Vagina (tissue), 2 donors: ENCODE results near the gene COX7A2L.
A peak's percentile ranks its signal among the peaks of the same experiment; 100 is the strongest.

Experiments used
- CTCF ChIP-seq, 3 experiments: fragments of 450-650 bp in 2 of 3; fragments of 200-600 bp in 1 of 3; sonication (generic) in 1 of 3; IDR thresholded peaks; one replicate each; pipeline ENCODE4 v1.5.1; 2017 to 2019; ENCODE audit warnings: antibody characterized with exemption in 3 of 3, mild to moderate bottlenecking in 2 of 3, moderate library complexity in 2 of 3
- POLR2A ChIP-seq, 2 donors: fragments of 450-650 bp; IDR thresholded peaks; one replicate each; pipeline ENCODE4 v1.6.1; 2017; ENCODE audit warnings: antibody characterized with exemption in 2 of 2, mild to moderate bottlenecking in 2 of 2, moderate library complexity in 2 of 2
- POLR2AphosphoS5 ChIP-seq, 2 donors: sonication (generic); formaldehyde crosslinking; IDR thresholded peaks; one replicate each; pipeline ENCODE4 v1.9.0; 2017; ENCODE audit warnings: antibody characterized with exemption in 2 of 2, mild to moderate bottlenecking in 2 of 2, low read depth in 1 of 2; ENCODE audit not compliant: insufficient read depth in 1 of 2

DNA sequence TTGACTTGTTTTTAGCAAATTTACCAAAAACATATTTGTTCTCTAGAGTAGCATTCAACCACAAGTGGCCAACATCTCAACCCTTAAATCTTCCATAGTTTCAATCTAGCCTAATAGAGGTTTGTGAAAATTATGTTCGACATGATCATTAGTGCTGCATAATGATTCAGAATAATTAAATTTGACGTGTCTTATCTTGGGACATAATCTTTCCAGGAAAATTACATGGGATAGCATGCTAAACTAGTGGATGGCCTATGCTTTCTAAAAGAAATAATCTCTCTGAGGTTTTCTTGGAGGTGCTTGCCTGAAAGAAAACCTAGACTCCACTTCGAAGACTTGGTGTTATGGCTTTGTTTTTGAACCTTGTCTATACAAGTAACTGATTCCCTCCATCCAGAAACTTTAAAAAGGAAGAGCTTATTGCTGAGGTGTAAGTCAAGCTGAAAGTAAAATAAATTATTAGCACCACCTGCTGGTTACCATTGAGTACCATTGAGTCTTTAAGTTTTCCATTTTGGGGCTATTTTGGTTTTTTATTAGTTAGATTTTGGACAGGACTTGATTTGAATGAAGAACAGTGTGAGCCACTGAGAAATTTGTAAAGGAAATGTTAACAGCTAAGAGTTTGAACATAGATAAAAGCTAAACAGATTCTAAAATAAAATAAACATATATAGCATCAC is 32.7 kb downstream of the COX7A2L start:
- peak in 2 of 3 experiments; percentile 51 to 55 for TF ChIP-seq CTCF (IDR thresholded peaks at IDR 0.05)
- no peak for TF ChIP-seq POLR2A (IDR thresholded peaks at IDR 0.05)
- TF ChIP-seq POLR2AphosphoS5 (IDR thresholded peaks at IDR 0.05; ENCODE audit: insufficient read depth in 1 of 2, low read depth in 1 of 2), result no peak
